ENCODE measurements around the gene ENOX2. TPM values are rescaled to one million over a fixed set of nuclear protein-coding genes. Genes with fewer than 3 reads are reported as not detected.

Gene ENOX2
- total RNA-seq, 2 experiments from 2014 or later: 10.9 to 14.2 TPM

DNA sequence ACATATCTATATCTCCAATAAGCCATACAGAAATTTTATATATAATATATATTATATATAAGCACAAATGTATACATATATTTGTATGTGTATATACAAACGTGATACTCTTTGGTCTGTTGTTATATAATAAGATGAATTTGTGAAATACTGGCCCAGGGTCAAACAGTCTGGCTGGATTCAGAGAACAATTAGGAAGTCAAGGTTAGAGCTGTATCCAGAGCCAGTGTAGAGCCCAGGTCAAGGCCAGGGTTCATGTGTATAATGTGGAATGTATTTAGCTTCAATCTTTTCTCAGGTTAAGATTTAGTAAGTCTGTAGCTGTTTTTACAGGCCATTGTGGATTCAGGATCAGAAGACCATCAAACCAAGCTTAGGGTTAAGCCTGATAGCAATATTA lies 3.8 kb upstream of the ENOX2 start:
- no peaks in the 10 kb centered on the region for H3K27me3 Mint-ChIP-seq (ENCODE audit: low read depth)
- no peak overlapping the region for H3K4me3 Mint-ChIP-seq
- peaks cover 9% of the 10 kb centered on the region for H3K4me1 Mint-ChIP-seq (ENCODE audit: low read depth)
- DNase-seq: no peak
- ChIA-PET POLR2A (no interaction called here), CTCF (interaction anchor here (0.8 to 1.0 kb wide), 3 partner anchors 10 to 367 kb away, joined by 3 read pairs; no protein-coding TSS in a partner anchor)
- ATAC-seq: no peak
- no peaks in the 10 kb centered on the region for H3K9me3 Mint-ChIP-seq (ENCODE audit: insufficient read depth)
- no peak overlapping the region for H3K27ac Mint-ChIP-seq
- no peaks in the 10 kb centered on the region for H3K36me3 Mint-ChIP-seq (ENCODE audit: low read depth)

DNA sequence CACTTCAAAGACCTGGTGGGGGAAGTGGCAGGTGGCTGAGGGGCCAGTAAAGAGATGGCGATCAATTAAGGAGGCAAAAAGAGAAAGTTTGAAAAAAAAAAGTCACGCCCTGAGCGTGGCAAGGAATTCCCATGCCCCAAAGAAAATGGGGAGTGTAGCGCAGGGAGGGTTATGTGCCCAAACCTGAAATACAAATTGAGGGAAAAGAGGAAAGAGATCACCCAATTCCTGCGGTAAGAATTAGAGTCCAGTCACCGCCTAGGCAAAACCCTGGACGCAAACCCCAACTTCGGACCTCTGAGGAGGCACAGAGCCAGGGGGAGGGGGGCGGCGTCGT lies 595 bp downstream of the ENOX2 start:
- H3K4me3 Mint-ChIP-seq: no peak overlapping the region
- DNase-seq (no peak), ATAC-seq (no peak)
- H3K27me3 Mint-ChIP-seq (ENCODE audit: low read depth): no peaks in the 10 kb centered on the region
- ChIA-PET POLR2A (interaction anchor here (0.7 to 0.9 kb wide), 2 partner anchors 12 to 563 kb away, joined by 3 read pairs; partner anchors contain the start of gene SLC25A14), CTCF (no interaction called here)
- peaks cover 6% of the 10 kb centered on the region for H3K36me3 Mint-ChIP-seq (ENCODE audit: low read depth)
- no peaks in the 10 kb centered on the region for H3K9me3 Mint-ChIP-seq (ENCODE audit: insufficient read depth)
- peaks cover 9% of the 10 kb centered on the region for H3K4me1 Mint-ChIP-seq (ENCODE audit: low read depth)
- H3K27ac Mint-ChIP-seq: peak overlapping the region; percentile 78

DNA sequence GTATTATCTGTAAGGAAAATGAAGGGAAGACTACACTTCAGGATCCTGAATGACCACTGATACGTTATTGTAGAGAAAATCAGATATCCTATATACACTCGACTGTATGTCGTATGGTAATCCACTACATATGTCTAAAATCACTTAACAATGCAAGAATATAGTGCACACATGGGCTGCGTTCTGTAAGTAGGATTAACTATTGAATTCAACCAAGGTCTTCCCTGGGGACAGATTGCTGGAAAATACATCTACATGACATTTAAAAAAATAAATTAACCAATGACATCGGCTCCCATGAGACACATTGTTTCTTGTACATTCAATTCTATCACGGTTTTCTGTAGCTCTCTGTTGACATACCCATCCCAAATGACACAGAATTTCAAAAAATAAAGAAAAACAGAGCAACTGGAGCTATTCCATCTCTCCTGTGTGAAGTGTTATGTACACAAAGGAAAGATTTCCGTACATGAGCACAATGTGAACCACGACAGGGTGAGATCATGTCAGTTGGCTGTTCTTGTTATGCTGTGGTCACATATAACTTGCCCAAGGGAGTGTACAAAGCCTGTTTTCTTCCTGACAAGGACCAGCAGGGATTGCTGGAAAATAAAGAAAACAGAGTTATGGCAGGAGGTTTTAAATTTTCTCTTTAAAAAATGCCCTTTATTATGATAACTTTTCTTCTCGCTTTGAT lies 6.1 kb downstream of the ENOX2 start:
- Mint-ChIP-seq H3K4me3 (no peak overlapping the region), H3K9me3 (ENCODE audit: insufficient read depth) (no peaks in the 10 kb centered on the region), H3K36me3 (ENCODE audit: low read depth) (peaks cover 6% of the 10 kb centered on the region), H3K4me1 (ENCODE audit: low read depth) (peaks cover 4% of the 10 kb centered on the region), H3K27ac (no peak overlapping the region), H3K27me3 (ENCODE audit: low read depth) (no peaks in the 10 kb centered on the region)
- ATAC-seq: no peak
- CTCF ChIA-PET: no interaction called here
- POLR2A ChIA-PET: no interaction called here
- DNase-seq: no peak

DNA sequence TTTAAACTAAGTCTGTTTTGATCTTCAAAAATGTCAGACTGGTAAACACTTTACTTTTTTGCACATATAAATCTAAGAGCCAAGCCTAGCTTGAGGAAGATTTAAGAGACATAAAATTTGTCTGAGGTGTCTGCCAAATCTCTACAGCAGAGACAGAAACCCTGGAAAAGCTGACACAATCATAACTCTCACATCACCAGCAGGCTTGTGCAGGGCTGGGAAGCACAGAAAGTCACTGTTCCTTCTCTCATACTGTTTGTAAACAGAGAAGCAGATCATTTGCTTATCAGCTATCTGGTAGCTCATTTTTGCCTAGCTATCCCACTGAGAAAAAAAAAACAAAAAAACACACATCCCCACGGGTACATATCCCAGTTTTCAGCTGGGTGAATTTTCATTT lies 7.0 kb downstream of the ENOX2 start:
- no peak for ATAC-seq
- no peak for DNase-seq
- Mint-ChIP-seq H3K9me3 (ENCODE audit: insufficient read depth) (no peaks in the 10 kb centered on the region), H3K4me3 (no peak overlapping the region), H3K4me1 (ENCODE audit: low read depth) (no peaks in the 10 kb centered on the region), H3K27me3 (ENCODE audit: low read depth) (no peaks in the 10 kb centered on the region), H3K27ac (no peak overlapping the region), H3K36me3 (ENCODE audit: low read depth) (peaks cover 6% of the 10 kb centered on the region)
- ChIA-PET CTCF (no interaction called here), POLR2A (no interaction called here)

DNA sequence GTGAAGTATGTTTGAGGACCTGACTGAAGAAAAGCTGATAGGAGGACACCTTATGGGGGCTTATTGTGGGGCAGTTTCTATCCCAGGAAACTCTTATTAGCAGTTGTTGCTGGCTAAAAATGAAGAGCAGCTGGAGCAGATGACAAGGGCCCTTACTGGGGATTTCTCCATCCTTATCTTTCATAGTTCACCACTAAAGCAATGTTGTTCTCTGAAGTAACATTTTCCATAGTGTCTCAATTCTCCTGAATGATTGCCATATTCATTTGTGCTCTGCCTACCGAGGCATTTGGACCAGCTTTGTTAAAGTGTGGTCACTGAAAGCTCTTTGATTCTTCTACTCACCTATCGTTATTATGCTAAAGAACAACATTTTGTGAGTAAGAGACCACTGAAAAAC lies 7.7 kb downstream of the ENOX2 start:
- POLR2A ChIA-PET: no interaction called here
- no peaks in the 10 kb centered on the region for H3K9me3 Mint-ChIP-seq (ENCODE audit: insufficient read depth)

DNA sequence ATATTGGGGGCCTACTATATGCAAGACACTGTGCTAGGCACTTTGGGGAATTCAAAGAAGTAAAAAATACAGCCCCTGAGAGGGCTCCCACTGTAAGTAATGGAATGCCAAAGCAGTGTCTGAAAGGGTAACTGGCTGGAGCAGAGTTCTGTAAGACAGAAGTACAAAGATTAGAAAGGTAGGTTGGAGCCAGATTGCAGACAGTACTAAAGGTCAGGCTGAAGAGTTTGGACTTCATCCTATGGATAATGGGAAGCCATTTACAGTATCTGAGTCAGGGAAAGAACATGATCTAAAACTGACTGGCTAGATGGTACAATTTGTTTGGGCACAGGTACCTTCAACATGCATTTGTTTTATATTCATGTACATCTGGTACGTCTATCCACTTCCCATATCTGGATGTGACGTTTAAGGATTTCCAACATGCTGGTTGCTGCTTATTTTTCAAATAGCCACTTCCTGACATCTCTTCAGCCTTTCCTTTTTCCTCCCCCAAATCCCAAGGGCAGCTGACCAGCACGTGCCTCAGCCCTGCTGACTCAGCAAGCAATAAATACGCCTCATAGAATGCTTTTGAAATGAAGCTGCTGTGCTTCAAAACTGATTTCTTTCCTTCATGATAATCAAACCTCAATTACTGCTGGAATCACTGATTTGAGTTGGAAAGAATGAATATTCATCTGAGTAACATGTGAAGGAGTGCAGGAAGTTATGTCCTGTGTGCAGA lies 9.5 kb downstream of the ENOX2 start:
- H3K27ac Mint-ChIP-seq: no peak overlapping the region
- no peak overlapping the region for H3K4me3 Mint-ChIP-seq
- ChIA-PET POLR2A (no interaction called here), CTCF (interaction anchor here (2.1 kb wide), 1 partner anchor 9 kb away, joined by 5 read pairs; no protein-coding TSS in a partner anchor)
- no peak for ATAC-seq
- no peaks in the 10 kb centered on the region for H3K9me3 Mint-ChIP-seq (ENCODE audit: insufficient read depth)
- no peaks in the 10 kb centered on the region for H3K27me3 Mint-ChIP-seq (ENCODE audit: low read depth)
- no peaks in the 10 kb centered on the region for H3K4me1 Mint-ChIP-seq (ENCODE audit: low read depth)
- H3K36me3 Mint-ChIP-seq (ENCODE audit: low read depth): peaks cover 2% of the 10 kb centered on the region
- DNase-seq: no peak

More for the DNA sequence above, 7.7 kb downstream of the ENOX2 start:
- Mint-ChIP-seq H3K4me3 (no peak overlapping the region), H3K36me3 (ENCODE audit: low read depth) (peaks cover 2% of the 10 kb centered on the region), H3K4me1 (ENCODE audit: low read depth) (no peaks in the 10 kb centered on the region), H3K27me3 (ENCODE audit: low read depth) (no peaks in the 10 kb centered on the region), H3K27ac (no peak overlapping the region)
- CTCF ChIA-PET: interaction anchor here (2.1 kb wide), 1 partner anchor 10 kb away, joined by 5 read pairs; no protein-coding TSS in a partner anchor
- DNase-seq (no peak), ATAC-seq (no peak)

DNA sequence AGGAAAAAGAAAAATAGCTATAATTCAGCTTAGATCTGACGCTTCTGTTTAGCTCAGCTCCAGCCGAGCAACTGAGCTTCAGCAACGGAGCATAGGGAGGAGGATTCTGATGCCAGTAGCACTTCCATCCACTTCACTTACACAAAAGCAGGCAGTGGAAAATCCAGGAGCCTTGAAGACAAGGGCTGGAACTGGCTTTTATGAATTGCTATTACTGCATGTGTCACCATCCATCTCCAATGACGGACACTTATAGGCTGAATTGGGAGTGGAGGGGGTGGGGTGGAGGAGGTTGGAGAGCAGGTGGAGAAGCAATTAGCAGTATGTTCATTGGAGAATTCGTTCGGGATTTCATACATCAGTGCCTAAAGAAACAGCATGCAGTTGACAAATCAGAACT lies 15.6 kb downstream of the ENOX2 start:
- ChIA-PET CTCF (interaction anchor here (1.4 to 1.8 kb wide), 2 partner anchors 14 to 312 kb away, joined by 4 read pairs; no protein-coding TSS in a partner anchor), POLR2A (no interaction called here)
- H3K27me3 Mint-ChIP-seq (ENCODE audit: low read depth): no peaks in the 10 kb centered on the region
- ATAC-seq (no peak), DNase-seq (no peak)
- no peaks in the 10 kb centered on the region for H3K4me1 Mint-ChIP-seq (ENCODE audit: low read depth)
- H3K36me3 Mint-ChIP-seq (ENCODE audit: low read depth): no peaks in the 10 kb centered on the region
- no peak overlapping the region for H3K4me3 Mint-ChIP-seq
- no peaks in the 10 kb centered on the region for H3K9me3 Mint-ChIP-seq (ENCODE audit: insufficient read depth)
- no peak overlapping the region for H3K27ac Mint-ChIP-seq

DNA sequence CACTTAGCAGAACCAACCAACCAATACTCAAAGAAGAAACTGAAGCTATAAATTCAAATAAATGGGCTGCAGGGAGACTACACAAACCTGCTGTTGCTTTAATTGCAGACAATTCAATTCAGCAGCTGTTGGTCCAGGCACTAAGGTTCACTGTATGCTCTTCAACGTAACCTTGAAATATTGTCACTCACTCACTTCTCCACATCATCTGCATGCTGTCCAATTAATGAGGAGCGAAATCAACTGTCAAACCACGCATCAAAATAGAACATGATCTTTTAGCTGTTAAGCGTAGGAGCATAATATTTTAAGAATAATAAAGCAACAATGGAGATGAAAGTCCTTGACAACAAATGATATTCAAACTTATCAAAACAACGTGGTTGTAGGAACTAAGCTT lies 17.0 kb downstream of the ENOX2 start:
- Mint-ChIP-seq H3K27me3 (ENCODE audit: low read depth) (no peaks in the 10 kb centered on the region), H3K4me3 (no peak overlapping the region), H3K36me3 (ENCODE audit: low read depth) (no peaks in the 10 kb centered on the region), H3K9me3 (ENCODE audit: insufficient read depth) (no peaks in the 10 kb centered on the region), H3K27ac (no peak overlapping the region), H3K4me1 (ENCODE audit: low read depth) (no peaks in the 10 kb centered on the region)
- ChIA-PET CTCF (interaction anchor here (0.8 to 1.4 kb wide), 3 partner anchors 30 to 310 kb away, joined by 3 to 4 read pairs (median 3); no protein-coding TSS in a partner anchor), POLR2A (no interaction called here)
- no peak for DNase-seq
- ATAC-seq: no peak

DNA sequence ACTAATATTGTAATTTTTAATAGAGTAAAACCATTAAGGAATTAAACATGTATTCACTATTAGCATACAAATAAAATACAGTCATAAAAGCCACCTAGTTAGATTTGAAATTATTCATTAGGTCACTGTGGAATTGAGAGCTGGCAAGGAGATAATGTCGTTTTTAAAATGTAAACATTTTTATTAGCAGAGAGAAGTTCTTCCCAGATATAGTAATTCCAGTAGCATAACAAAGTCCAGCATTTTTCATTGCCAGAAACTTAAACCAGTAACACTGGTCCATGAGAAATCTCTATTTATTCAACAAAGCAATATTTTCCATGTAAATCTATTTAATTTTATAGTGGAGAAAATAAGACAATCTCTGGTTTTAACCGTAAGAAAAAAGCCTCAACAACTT lies 17.5 kb downstream of the ENOX2 start:
- no peak for DNase-seq
- ChIA-PET POLR2A (no interaction called here), CTCF (interaction anchor here (0.8 to 1.4 kb wide), 2 partner anchors 9 to 31 kb away, joined by 3 to 5 read pairs; no protein-coding TSS in a partner anchor)
- H3K4me1 Mint-ChIP-seq (ENCODE audit: low read depth): no peaks in the 10 kb centered on the region
- H3K27ac Mint-ChIP-seq: no peak overlapping the region
- no peak for ATAC-seq
- no peaks in the 10 kb centered on the region for H3K27me3 Mint-ChIP-seq (ENCODE audit: low read depth)
- H3K36me3 Mint-ChIP-seq (ENCODE audit: low read depth): no peaks in the 10 kb centered on the region
- H3K9me3 Mint-ChIP-seq (ENCODE audit: insufficient read depth): no peaks in the 10 kb centered on the region
- no peak overlapping the region for H3K4me3 Mint-ChIP-seq

DNA sequence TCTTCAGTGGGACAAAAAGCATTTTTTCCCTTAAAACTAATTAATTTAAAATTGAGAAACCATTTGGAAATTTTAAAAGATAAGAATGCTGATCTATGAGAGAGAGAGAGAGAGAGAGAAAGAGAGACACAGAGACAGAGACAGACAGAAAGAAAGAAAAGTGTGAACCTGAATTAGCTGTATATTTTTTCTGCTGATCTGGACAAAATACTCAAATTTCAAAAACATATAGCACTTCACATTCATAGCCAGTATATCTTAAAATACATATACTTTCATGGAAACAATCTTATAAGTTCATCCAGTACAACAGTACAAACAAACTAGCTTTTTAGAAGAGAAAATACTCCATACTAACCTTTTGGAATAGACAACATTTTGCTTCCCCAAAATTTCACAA lies 18.4 kb downstream of the ENOX2 start:
- Mint-ChIP-seq H3K36me3 (ENCODE audit: low read depth) (no peaks in the 10 kb centered on the region), H3K27ac (no peak overlapping the region), H3K27me3 (ENCODE audit: low read depth) (no peaks in the 10 kb centered on the region), H3K9me3 (ENCODE audit: insufficient read depth) (no peaks in the 10 kb centered on the region), H3K4me1 (ENCODE audit: low read depth) (no peaks in the 10 kb centered on the region), H3K4me3 (no peak overlapping the region)
- no peak for DNase-seq
- CTCF ChIA-PET: interaction anchor here (1.1 to 1.4 kb wide), 2 partner anchors 10 kb away, joined by 3 to 5 read pairs; no protein-coding TSS in a partner anchor
- no peak for ATAC-seq
- POLR2A ChIA-PET: no interaction called here

DNA sequence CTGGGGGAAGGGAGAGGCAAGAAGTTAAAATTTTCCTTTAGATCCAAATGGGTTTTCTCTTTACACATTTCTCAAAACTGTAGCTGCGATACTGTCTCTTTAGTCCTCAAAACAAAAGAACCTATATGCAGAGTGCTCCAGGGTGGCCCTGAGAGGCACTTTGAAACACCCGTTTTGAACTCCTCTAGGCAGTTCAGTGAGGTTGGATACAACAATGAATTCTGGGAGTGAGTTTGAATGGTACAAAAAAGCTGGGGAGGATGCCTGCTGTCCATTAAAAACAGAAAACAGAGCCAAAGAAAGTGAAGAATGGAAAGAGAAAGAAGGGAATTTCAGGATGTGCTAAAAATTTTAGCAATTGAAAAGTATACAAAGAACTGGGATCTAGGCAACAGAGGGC lies 23.1 kb downstream of the ENOX2 start:
- ChIA-PET CTCF (no interaction called here), POLR2A (no interaction called here)
- Mint-ChIP-seq H3K27me3 (ENCODE audit: low read depth) (no peaks in the 10 kb centered on the region), H3K9me3 (ENCODE audit: insufficient read depth) (peaks cover 6% of the 10 kb centered on the region), H3K27ac (no peak overlapping the region), H3K4me1 (ENCODE audit: low read depth) (peaks cover 8% of the 10 kb centered on the region), H3K4me3 (no peak overlapping the region), H3K36me3 (ENCODE audit: low read depth) (peaks cover 6% of the 10 kb centered on the region)
- ATAC-seq (no peak), DNase-seq (no peak)

All from activated CD8-positive, alpha-beta T cell treated with anti-CD3 and anti-CD28 coated beads, Interleukin-2, amount 10 ng/mL, durations not matched to agents 7 days and 5 days (primary cell).